Endothelial cell (in vitro differentiated cells): ENCODE results near the gene MSTN. TPM values are rescaled to one million over a fixed set of nuclear protein-coding genes. Genes with fewer than 3 reads are reported as not detected.
"Not testable (repeated sequence)": the region's sequence is repeated elsewhere in the genome, so short reads cannot be mapped to it uniquely, and the experiment has no call there.

Experiments used
- DNase-seq: peaks from one replicate; pipeline ENCODE4 v3.0.0; 2021; ENCODE audit warnings: low spot score
- H3K27ac Mint-ChIP-seq: one replicate; pipeline ENCODE4 v1.8.0; 2021; ENCODE audit warnings: mixed read lengths, inconsistent platforms; ENCODE audit not compliant: unreplicated experiment
- H3K27me3 Mint-ChIP-seq: one replicate; pipeline ENCODE4 v1.8.0; 2021; ENCODE audit warnings: mild to moderate bottlenecking, moderate library complexity, mixed read lengths, inconsistent platforms; ENCODE audit not compliant: unreplicated experiment
- H3K36me3 Mint-ChIP-seq: one replicate; pipeline ENCODE4 v1.8.0; 2021; ENCODE audit warnings: mild to moderate bottlenecking, low read depth, mixed read lengths, inconsistent platforms; ENCODE audit not compliant: unreplicated experiment
- H3K4me1 Mint-ChIP-seq: one replicate; pipeline ENCODE4 v1.8.0; 2021; ENCODE audit warnings: mild to moderate bottlenecking, mixed read lengths, inconsistent platforms; ENCODE audit not compliant: unreplicated experiment
- H3K4me3 Mint-ChIP-seq: one replicate; pipeline ENCODE4 v1.8.0; 2021; ENCODE audit warnings: mild to moderate bottlenecking, mixed read lengths, inconsistent platforms; ENCODE audit not compliant: unreplicated experiment
- H3K9me3 Mint-ChIP-seq: one replicate; pipeline ENCODE4 v1.8.0; 2021; ENCODE audit warnings: mixed read lengths, inconsistent platforms; ENCODE audit not compliant: unreplicated experiment
- total RNA-seq: library from RNA; stranded (reverse); fragmentation: NEBNext Ultra II Directional; extraction: Animal tissue kit (Norgen Biotek cat#: 25700); gene quantifications from one replicate; pipeline ENCODE4 v1.2.1, GENCODE V29; 2021; ENCODE audit not compliant: unreplicated experiment
- TF ChIP-seq, protein P1 (sequence below): fragments of 200-600 bp; sonication (generic); IDR thresholded peaks from one replicate; pipeline ENCODE4 v1.5.0; 2021; ENCODE audit warnings: antibody characterized with exemption; ENCODE audit not compliant: unreplicated experiment

MSTN gene
- total RNA-seq, 1 donor from 2014 or later = 0.13 TPM

DNA sequence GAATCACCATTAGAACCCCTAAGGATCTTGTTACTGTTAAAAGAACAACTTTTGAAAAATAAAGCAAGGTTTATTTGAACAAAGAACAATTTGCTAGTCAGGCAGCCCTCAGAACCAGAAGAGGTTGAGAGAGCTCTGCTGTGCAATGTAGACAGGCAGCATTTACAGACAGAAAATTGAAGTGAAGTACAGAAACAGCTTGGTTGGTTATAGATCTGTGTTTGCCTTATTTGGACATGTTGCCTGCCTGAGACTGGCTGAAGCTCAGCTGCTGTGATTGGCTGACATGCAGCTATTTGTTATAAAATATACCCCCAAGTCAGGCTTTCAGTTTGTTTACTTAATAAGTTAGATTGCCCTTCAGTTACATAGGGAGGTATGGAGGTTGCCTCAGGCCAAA is 12.5 kb downstream of the MSTN start:
- Mint-ChIP-seq H3K27me3 (no peaks in the 10 kb centered on the region), H3K27ac (no peak overlapping the region), H3K9me3 (no peaks in the 10 kb centered on the region), H3K4me3 (no peak overlapping the region), H3K36me3 (no peaks in the 10 kb centered on the region), H3K4me1 (no peaks in the 10 kb centered on the region)
- no peak for DNase-seq
- TF ChIP-seq, protein P1, sequence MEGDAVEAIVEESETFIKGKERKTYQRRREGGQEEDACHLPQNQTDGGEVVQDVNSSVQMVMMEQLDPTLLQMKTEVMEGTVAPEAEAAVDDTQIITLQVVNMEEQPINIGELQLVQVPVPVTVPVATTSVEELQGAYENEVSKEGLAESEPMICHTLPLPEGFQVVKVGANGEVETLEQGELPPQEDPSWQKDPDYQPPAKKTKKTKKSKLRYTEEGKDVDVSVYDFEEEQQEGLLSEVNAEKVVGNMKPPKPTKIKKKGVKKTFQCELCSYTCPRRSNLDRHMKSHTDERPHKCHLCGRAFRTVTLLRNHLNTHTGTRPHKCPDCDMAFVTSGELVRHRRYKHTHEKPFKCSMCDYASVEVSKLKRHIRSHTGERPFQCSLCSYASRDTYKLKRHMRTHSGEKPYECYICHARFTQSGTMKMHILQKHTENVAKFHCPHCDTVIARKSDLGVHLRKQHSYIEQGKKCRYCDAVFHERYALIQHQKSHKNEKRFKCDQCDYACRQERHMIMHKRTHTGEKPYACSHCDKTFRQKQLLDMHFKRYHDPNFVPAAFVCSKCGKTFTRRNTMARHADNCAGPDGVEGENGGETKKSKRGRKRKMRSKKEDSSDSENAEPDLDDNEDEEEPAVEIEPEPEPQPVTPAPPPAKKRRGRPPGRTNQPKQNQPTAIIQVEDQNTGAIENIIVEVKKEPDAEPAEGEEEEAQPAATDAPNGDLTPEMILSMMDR = no peak

DNA sequence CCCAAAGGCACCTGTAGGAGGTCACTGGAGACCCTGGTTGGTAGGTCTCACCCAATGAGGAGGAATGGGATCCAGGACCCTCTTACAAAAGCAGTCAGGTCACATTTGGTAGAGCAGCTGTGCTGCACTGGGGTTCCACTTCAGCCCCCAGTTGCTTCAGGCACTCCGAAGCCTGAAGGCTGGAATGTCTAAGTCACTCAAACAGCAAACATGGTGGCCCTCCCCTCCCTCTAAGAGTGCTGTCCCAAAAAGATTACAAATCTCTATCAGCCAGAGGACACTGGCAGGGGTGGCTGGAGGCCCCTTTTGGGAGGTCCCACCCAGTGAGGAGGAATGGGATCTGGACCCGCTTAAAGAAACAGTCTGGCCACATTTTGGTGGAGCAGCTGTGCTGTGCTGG is 17.7 kb downstream of the MSTN start:
- DNase-seq = no peak
- Mint-ChIP-seq H3K27me3 (no peaks in the 10 kb centered on the region), H3K4me3 (no peak overlapping the region), H3K36me3 (no peaks in the 10 kb centered on the region), H3K9me3 (no peaks in the 10 kb centered on the region), H3K27ac (no peak overlapping the region), H3K4me1 (no peaks in the 10 kb centered on the region)
- TF ChIP-seq, protein P1 = no peak

DNA sequence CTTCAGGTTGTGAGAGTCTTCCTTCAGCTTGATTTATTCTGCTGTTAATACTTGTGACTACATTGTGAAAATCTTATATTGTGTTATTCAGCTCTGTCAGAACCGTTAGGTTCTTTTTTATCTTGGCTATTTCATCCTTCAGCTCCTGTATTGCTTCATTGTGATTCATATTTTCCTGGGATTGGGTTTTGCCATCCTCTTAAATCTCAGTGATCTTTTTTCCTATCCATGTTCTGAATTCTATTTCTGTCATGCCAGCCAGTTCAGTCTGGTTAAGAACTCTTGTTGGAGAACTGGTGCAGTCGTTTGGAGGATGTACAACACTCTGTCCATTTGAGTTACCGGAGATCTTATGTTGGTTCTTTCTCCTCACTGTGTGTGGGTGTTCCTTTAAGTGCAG is 19.1 kb downstream of the MSTN start:
- DNase-seq = no peak
- Mint-ChIP-seq H3K4me1 (no peaks in the 10 kb centered on the region), H3K27me3 (peaks cover 2% of the 10 kb centered on the region), H3K4me3 (no peak overlapping the region), H3K36me3 (no peaks in the 10 kb centered on the region), H3K27ac (no peak overlapping the region), H3K9me3 (no peaks in the 10 kb centered on the region)
- TF ChIP-seq, protein P1 = no peak

DNA sequence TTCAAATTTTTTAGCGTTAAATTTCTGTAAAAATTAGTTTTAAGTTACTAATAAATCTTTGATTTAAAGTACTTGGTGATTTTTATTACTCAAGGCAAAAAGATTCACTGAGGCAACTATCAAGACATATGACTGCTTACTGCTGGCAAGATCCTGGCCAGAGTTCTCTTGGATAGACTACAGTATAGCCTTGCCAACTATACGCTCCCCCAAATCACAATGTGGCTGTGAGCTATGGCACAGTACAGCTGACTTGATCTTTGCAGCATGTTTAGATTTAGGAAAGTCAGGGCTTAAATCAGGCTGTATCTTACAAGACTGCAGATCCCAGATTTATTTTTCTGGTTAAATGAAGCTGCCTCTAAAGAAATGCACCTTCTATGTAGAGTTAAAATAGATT is 26.5 kb downstream of the MSTN start:
- no peak for DNase-seq
- Mint-ChIP-seq H3K4me1 (no peaks in the 10 kb centered on the region), H3K36me3 (no peaks in the 10 kb centered on the region), H3K4me3 (no peak overlapping the region), H3K27ac (no peak overlapping the region), H3K27me3 (peaks cover 2% of the 10 kb centered on the region), H3K9me3 (no peaks in the 10 kb centered on the region)
- TF ChIP-seq, protein P1 = no peak

DNA sequence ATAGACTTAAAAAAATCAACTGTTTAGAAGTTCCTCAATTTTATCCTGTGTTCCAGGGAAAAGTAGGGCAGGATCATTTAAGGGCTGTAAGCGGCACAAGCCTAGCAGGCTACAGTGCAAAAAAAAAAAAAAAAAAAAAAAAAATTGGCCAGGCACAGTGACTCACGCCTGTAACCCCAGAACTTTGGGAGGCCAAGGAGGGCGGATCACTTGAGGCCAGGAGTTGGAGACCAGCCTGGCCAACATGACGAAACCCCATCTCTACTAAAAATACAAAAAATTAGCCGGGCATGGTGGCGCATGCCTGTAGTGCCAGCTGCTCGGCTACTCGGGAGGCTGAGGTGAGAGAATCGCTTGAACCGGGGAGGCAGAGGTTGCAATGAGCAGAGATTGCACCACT is 28.1 kb downstream of the MSTN start:
- not testable (repeated sequence) for H3K4me3 Mint-ChIP-seq, DNase-seq, H3K27me3 Mint-ChIP-seq, H3K36me3 Mint-ChIP-seq, H3K27ac Mint-ChIP-seq, H3K4me1 Mint-ChIP-seq, H3K9me3 Mint-ChIP-seq
